CD14-positive monocyte (primary cell): ENCODE results near the gene CYP2W1. TPM values are rescaled to one million over a fixed set of nuclear protein-coding genes. Genes with fewer than 3 reads are reported as not detected.
"Not testable (repeated sequence)": the region's sequence is repeated elsewhere in the genome, so short reads cannot be mapped to it uniquely, and the experiment has no call there.

Source experiments
- DNase-seq, 3 donors: peaks; one replicate each; pipeline ENCODE4 v3.0.0-alpha.2; 2011 to 2022
- H2AFZ ChIP-seq: 2 replicates; pipeline ENCODE4 v1.6.0; 2012; ENCODE audit warnings: mild to moderate bottlenecking, low read depth, low read length, inconsistent platforms; ENCODE audit not compliant: insufficient read depth, poor library complexity, severe bottlenecking
- H3K27ac ChIP-seq, 2 donors: 1 replicate in 1 of 2; 2 replicates in 1 of 2; pipeline ENCODE4 v1.5.1; 2012 to 2013; ENCODE audit warnings: low read length in 2 of 2, control low read depth in 1 of 2, inconsistent platforms in 1 of 2, low read depth in 1 of 2, mild to moderate bottlenecking in 1 of 2
- H3K27me3 ChIP-seq, 2 donors: one replicate each; pipeline versions ENCODE4 v1.6.0 to v1.6.1; 2011 to 2013; ENCODE audit warnings: low read length in 2 of 2; ENCODE audit not compliant: control insufficient read depth in 2 of 2, insufficient read depth in 2 of 2
- H3K36me3 ChIP-seq, 2 donors: replicated peaks in 1 of 2; 1 replicate in 1 of 2; 2 replicates in 1 of 2; pipeline versions ENCODE4 v1.5.1 to v1.6.1; 2012 to 2013; ENCODE audit warnings: low read length in 2 of 2, control low read depth in 1 of 2, inconsistent platforms in 1 of 2, mild to moderate bottlenecking in 1 of 2; ENCODE audit not compliant: insufficient read depth in 2 of 2, control insufficient read depth in 1 of 2
- H3K4me1 ChIP-seq, 2 donors: 1 replicate in 1 of 2; 2 replicates in 1 of 2; pipeline versions ENCODE4 v1.5.1 to v1.6.1; 2012 to 2013; ENCODE audit warnings: low read length in 2 of 2, control low read depth in 1 of 2, inconsistent platforms in 1 of 2, mild to moderate bottlenecking in 1 of 2, moderate library complexity in 1 of 2; ENCODE audit not compliant: insufficient read depth in 2 of 2, control insufficient read depth in 1 of 2
- H3K4me2 ChIP-seq: replicated peaks from 2 replicates; pipeline ENCODE3; 2012; ENCODE audit warnings: low read length, moderate library complexity, mild to moderate bottlenecking; ENCODE audit not compliant: poor library complexity, severe bottlenecking; ENCODE audit errors: extremely low read depth
- H3K4me3 ChIP-seq, 3 experiments: fragments of 200-600 bp in 1 of 3; sonication (generic) in 1 of 3; replicated peaks in 1 of 3; 1 replicate in 2 of 3; 2 replicates in 1 of 3; pipeline ENCODE4 v1.5.1; 2011 to 2013; ENCODE audit warnings: low read length in 3 of 3, mild to moderate bottlenecking in 3 of 3, control low read depth in 2 of 3, low read depth in 2 of 3, inconsistent platforms in 1 of 3, moderate library complexity in 1 of 3
- H3K79me2 ChIP-seq: 2 replicates; pipeline ENCODE4 v1.6.0; 2012; ENCODE audit warnings: mild to moderate bottlenecking, control low read depth, inconsistent platforms, low read length, moderate library complexity; ENCODE audit not compliant: insufficient read depth
- H3K9ac ChIP-seq: 2 replicates; pipeline ENCODE4 v1.6.0; 2017; ENCODE audit warnings: low read length, mild to moderate bottlenecking; ENCODE audit not compliant: insufficient read depth, poor library complexity, severe bottlenecking
- H3K9me3 ChIP-seq, 2 donors: replicated peaks in 1 of 2; 1 replicate in 1 of 2; 2 replicates in 1 of 2; pipeline versions ENCODE4 v1.5.1 to v1.6.1; 2012 to 2013; ENCODE audit warnings: low read length in 2 of 2, control low read depth in 1 of 2; ENCODE audit not compliant: control insufficient read depth in 1 of 2, insufficient read depth in 1 of 2
- H4K20me1 ChIP-seq: 2 replicates; pipeline ENCODE4 v1.6.0; 2012; ENCODE audit warnings: mild to moderate bottlenecking, low read length, control low read depth, moderate library complexity; ENCODE audit not compliant: insufficient read depth
- H3K27ac Mint-ChIP-seq, 7 donors: one replicate each; pipeline ENCODE4 v1.8.0; 2020; ENCODE audit warnings: mild to moderate bottlenecking in 7 of 7, mixed read lengths in 7 of 7, moderate library complexity in 6 of 7, inconsistent platforms in 2 of 7
- H3K27me3 Mint-ChIP-seq, 3 donors: one replicate each; pipeline ENCODE4 v1.8.0; 2021 to 2022; ENCODE audit warnings: low read depth in 3 of 3, mild to moderate bottlenecking in 3 of 3, mixed read lengths in 3 of 3, moderate library complexity in 3 of 3, inconsistent platforms in 1 of 3
- H3K36me3 Mint-ChIP-seq, 2 donors: one replicate each; pipeline ENCODE4 v1.8.0; 2020; ENCODE audit warnings: mixed read lengths in 2 of 2, inconsistent platforms in 1 of 2, mild to moderate bottlenecking in 1 of 2
- H3K4me1 Mint-ChIP-seq: one replicate; pipeline ENCODE4 v1.8.0; 2020; ENCODE audit warnings: mild to moderate bottlenecking, mixed read lengths
- H3K4me3 Mint-ChIP-seq, 2 donors: one replicate each; pipeline ENCODE4 v1.8.0; 2020; ENCODE audit warnings: mild to moderate bottlenecking in 2 of 2, mixed read lengths in 2 of 2, moderate library complexity in 1 of 2
- H3K9me3 Mint-ChIP-seq, 7 donors: one replicate each; pipeline ENCODE4 v1.8.0; 2020 to 2022; ENCODE audit warnings: mixed read lengths in 7 of 7, mild to moderate bottlenecking in 6 of 7, moderate library complexity in 6 of 7, inconsistent platforms in 2 of 7
- WGBS: methylation state at CpG from one replicate; pipeline ENCODE4 v1.1.5; 2013; ENCODE audit warnings: missing lambda C conversion rate; ENCODE audit not compliant: insufficient coverage; 5-methylcytosine and 5-hydroxymethylcytosine counted together
- intact Hi-C, 2 donors: fragments of 100-400 bp; cut with micrococcal nuclease; formaldehyde crosslinking; loops; one replicate each; pipeline versions ENCODE4 v1.15.0 to v1.15.1; 2023
- polyA plus RNA-seq, 3 donors: library from polyadenylated mRNA; depleted of rRNA in 1 of 3; unstranded in 2 of 3; stranded (reverse) in 1 of 3; fragments of 300-500 nt in 2 of 3; fragments of >200 nt in 1 of 3; fragmentation: Illumina TruSeq in 2 of 3; gene quantifications; 1 replicate in 2 of 3; 2 replicates in 1 of 3; pipeline ENCODE4 v1.2.3, GENCODE V29; 2012 to 2021
- TF ChIP-seq, protein P1 (sequence below): fragments of 200-600 bp; IDR thresholded peaks from one replicate; pipeline ENCODE4 v1.8.0; 2022; ENCODE audit warnings: antibody characterized with exemption, mild to moderate bottlenecking

The CYP2W1 gene
- polyA plus RNA-seq, 3 donors: not detected

DNA sequence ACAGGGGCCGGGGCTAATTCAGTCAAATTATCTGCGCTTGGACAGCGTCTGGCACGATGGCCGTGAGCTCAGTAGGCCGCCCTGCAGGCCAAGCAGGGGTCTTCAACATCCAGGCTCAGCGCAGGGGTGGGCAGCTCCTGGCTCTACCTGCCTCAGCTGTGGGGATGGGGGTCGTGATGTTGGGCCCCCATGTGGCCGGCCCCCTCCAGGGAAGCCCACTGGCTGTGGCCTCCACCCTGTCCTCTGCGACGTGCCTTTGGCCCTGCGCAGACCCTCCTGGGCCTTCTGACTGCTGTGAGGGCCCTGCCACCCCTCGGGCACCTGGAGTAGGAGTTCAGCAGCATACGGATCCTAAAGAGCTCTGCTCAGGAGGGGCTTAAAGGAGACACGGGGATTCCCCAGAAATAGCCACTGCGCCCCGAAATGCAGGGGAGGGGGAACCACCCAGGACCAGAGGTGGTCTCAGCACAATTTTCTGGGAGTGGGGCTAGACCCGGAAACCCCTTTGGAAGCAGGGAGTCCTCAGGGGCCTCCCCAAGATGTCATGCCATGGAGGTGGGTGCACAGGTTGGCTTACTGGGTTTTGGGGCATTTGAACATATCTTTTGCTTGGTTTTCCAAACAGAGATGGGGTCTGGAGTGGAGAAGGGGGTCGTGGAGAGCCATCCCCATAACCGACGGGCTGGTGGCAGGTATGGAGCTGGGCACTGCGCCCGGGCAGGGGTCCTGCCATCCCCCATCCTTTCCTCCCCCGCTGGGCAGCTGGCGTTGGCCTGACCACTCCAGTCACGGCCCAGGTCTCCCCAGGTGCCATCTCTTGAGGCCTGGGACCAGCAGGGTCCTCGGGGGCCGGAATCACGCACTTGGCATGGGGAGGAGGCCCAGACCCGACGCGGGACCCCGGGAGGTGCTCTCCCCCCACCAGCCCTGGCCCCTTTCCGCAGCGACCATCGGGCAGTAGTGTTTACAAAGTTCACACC, 24.5 kb upstream of the CYP2W1 start:
- Histone ChIP-seq H2AFZ (peak overlapping the region; percentile 66), H3K27ac (peak overlapping the region; percentile 66 to 85), H3K36me3 (no peaks in the 10 kb centered on the region), H3K9me3 (no peaks in the 10 kb centered on the region), H3K9ac (peak overlapping the region; percentile 62), H4K20me1 (peaks cover 7% of the 10 kb centered on the region), H3K27me3 (no peaks in the 10 kb centered on the region), H3K4me2 (peak overlapping the region; percentile 45), H3K4me3 (peak overlapping the region in 1 of 3 experiments; percentile 45), H3K4me1 (peaks cover 84 to 90% of the 10 kb centered on the region in 2 donors), H3K79me2 (peaks cover 11% of the 10 kb centered on the region)
- peak overlapping the region in 4 of 7 donors; percentile 30 to 72 (median 55) for H3K27ac Mint-ChIP-seq
- H3K9me3 Mint-ChIP-seq: no peaks in the 10 kb centered on the region
- H3K27me3 Mint-ChIP-seq: peaks cover 1 to 4% (median 4%) of the 10 kb centered on the region in 3 donors
- TF ChIP-seq, protein P1, sequence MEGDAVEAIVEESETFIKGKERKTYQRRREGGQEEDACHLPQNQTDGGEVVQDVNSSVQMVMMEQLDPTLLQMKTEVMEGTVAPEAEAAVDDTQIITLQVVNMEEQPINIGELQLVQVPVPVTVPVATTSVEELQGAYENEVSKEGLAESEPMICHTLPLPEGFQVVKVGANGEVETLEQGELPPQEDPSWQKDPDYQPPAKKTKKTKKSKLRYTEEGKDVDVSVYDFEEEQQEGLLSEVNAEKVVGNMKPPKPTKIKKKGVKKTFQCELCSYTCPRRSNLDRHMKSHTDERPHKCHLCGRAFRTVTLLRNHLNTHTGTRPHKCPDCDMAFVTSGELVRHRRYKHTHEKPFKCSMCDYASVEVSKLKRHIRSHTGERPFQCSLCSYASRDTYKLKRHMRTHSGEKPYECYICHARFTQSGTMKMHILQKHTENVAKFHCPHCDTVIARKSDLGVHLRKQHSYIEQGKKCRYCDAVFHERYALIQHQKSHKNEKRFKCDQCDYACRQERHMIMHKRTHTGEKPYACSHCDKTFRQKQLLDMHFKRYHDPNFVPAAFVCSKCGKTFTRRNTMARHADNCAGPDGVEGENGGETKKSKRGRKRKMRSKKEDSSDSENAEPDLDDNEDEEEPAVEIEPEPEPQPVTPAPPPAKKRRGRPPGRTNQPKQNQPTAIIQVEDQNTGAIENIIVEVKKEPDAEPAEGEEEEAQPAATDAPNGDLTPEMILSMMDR: no peak
- peak overlapping the region in 1 of 2 donors; percentile 35 for H3K4me3 Mint-ChIP-seq
- peaks cover 0 to 3% of the 10 kb centered on the region in 2 donors for H3K36me3 Mint-ChIP-seq
- WGBS: 76% methylated on average over 31 of the region's 36 CpGs
- intact Hi-C loops: loop anchor here (5.0 kb wide), 2 partner anchors 36 to 356 kb away; no protein-coding TSS in a partner anchor
- peaks cover 69% of the 10 kb centered on the region for H3K4me1 Mint-ChIP-seq
- DNase-seq: no peak

GRCh38 chr7:959271-959670, 23.7 kb upstream of the CYP2W1 start:
- intact Hi-C loops: loop anchor here (5.0 kb wide), 2 partner anchors 37 to 357 kb away; no protein-coding TSS in a partner anchor
- Histone ChIP-seq H3K79me2 (peaks cover 6% of the 10 kb centered on the region), H3K27ac (no peak overlapping the region), H3K4me3 (no peak overlapping the region), H3K4me2 (no peak overlapping the region), H3K9me3 (no peaks in the 10 kb centered on the region), H3K9ac (no peak overlapping the region), H4K20me1 (peaks cover 10% of the 10 kb centered on the region), H3K4me1 (peaks cover 92 to 97% of the 10 kb centered on the region in 2 donors), H3K27me3 (no peaks in the 10 kb centered on the region), H3K36me3 (no peaks in the 10 kb centered on the region), H2AFZ (no peak overlapping the region)
- Mint-ChIP-seq H3K36me3 (peaks cover 0 to 3% of the 10 kb centered on the region in 2 donors), H3K4me3 (no peak overlapping the region), H3K27ac (peak overlapping the region in 1 of 7 donors; percentile 68), H3K9me3 (no peaks in the 10 kb centered on the region), H3K27me3 (peaks cover 1 to 4% (median 4%) of the 10 kb centered on the region in 3 donors), H3K4me1 (peaks cover 75% of the 10 kb centered on the region)
- TF ChIP-seq, protein P1: no peak
- 81% methylated on average over 20 of the region's 20 CpGs for WGBS
- no peak for DNase-seq

DNA sequence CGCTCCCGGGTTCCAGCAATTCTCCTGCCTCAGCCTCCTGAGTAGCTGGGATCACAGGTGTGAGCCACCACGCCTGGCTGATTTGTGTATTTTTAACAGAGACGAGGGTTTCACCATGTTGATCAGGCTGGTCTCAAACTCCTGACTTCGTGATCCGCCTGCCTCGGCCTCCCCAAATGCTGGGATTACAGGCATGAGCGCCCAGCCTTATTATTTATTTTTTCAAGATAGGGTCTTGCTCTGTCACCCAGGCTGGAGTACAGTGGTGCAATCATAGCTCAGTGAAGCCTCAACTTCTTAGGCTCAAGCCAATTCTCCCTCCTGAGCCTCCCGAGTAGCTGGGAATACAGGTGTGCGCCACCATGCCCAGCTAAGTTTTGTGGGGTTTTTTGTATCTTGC, 23.2 kb upstream of the CYP2W1 start:
- WGBS: 95% methylated on average over 8 of the region's 10 CpGs
- not testable (repeated sequence) for H3K4me3 Mint-ChIP-seq, H3K4me2 ChIP-seq, H3K27me3 Mint-ChIP-seq, H3K9me3 Mint-ChIP-seq, H3K9me3 ChIP-seq, H3K27ac ChIP-seq, DNase-seq, H3K4me3 ChIP-seq, H3K9ac ChIP-seq, H2AFZ ChIP-seq, H3K36me3 ChIP-seq, H3K79me2 ChIP-seq, H3K36me3 Mint-ChIP-seq, H3K27me3 ChIP-seq
- intact Hi-C loops: loop anchor here (5.0 kb wide), 2 partner anchors 37 to 357 kb away; no protein-coding TSS in a partner anchor
- Mint-ChIP-seq H3K27ac (peak overlapping the region in 1 of 7 donors; percentile 16), H3K4me1 (peaks cover 80% of the 10 kb centered on the region)
- H4K20me1 ChIP-seq: peaks cover 15% of the 10 kb centered on the region
- H3K4me1 ChIP-seq: peaks cover 96 to 100% of the 10 kb centered on the region in 2 donors
